ENCODE data around the gene ENGASE. TPM values are rescaled to one million over a fixed set of nuclear protein-coding genes. Genes with fewer than 3 reads are reported as not detected.

Gene ENGASE
- total RNA-seq, 1 donor from 2014 or later = 19.8 TPM

DNA sequence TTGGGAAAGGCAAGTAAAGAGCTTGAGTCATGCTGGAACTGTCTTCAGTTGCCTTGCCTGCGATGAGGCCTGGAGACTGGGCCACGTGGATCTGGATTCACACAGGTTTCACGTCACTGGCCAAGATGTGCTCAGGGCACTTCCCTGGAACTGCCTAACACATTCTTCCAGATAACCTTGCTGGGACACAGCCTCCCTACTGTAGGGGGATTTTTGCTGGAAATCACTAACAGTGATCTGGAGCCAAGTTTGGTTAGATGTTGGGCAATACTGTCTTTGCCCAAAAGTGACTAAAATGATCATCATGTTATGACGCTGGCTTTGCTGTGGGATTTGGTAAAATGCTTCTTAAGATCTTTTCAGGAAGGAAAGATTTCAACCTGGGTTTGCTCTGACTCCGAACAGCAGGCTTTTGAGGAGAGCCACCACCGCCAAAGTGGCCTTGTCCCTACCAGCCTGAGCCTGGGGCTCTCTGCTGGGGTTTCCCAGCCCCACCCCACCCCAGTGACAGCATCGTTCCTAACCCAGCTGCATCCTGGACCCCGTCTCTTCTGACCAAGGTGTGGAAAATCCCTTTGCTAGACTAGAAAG is 36.0 kb upstream of the ENGASE start:
- DNase-seq (ENCODE audit: extremely low read depth, low read depth, low spot score) = no peak

DNA sequence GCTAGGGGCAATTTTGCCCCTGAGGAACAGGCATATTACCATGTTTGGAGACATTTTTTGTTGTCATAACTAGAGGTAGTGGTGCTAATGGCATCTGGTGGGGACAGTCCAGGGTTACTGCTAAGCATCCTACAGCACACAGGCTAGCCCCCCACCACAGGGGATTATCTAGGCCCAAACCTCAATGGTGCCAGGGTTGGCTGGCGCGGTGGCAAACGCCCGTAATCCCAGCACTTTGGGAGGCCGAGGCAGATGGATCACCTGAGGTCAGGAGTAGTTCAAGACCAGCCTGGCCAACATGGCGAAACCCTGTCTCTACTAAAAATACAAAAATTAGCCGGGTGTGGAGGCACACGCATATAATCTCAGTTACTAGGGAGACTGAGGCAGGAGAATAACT is 35.5 kb upstream of the ENGASE start:
- no peak for DNase-seq (ENCODE audit: extremely low read depth, low read depth, low spot score)

GRCh38 chr17:79039886-79040285 is 34.7 kb upstream of the ENGASE start:
- DNase-seq (ENCODE audit: extremely low read depth, low read depth, low spot score) = no peak

DNA sequence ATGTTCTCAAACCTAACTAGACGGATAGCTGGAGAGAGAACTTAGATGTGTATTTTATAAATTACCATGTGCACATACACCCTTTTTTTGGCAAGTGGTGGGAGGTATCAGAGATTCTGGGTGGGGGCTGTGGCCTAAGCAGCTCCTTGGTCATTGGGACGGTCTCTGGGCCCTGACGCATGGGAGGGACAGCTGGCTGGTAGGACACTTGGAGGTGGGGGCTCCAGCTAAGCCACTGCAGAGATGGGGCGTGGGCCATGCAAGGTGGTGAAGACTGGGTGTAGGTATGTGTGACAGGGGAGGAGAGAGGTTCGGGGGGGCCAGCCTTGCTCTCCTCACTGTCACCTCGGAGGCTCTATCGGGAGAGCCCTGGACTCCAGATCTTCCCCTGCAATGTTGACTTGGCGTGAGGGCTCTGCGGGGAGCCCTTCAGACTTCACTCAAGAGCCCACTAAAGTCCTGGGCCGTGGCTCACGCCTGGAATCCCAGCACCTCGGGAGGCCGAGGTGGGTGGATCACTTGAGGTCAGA is 33.5 kb upstream of the ENGASE start:
- no peak for DNase-seq (ENCODE audit: extremely low read depth, low read depth, low spot score)

GRCh38 chr17:79041723-79042420 is 32.8 kb upstream of the ENGASE start:
- no peak for DNase-seq (ENCODE audit: extremely low read depth, low read depth, low spot score)

GRCh38 chr17:79042421-79043190 is 32.0 kb upstream of the ENGASE start:
- no peak for DNase-seq (ENCODE audit: extremely low read depth, low read depth, low spot score)

DNA sequence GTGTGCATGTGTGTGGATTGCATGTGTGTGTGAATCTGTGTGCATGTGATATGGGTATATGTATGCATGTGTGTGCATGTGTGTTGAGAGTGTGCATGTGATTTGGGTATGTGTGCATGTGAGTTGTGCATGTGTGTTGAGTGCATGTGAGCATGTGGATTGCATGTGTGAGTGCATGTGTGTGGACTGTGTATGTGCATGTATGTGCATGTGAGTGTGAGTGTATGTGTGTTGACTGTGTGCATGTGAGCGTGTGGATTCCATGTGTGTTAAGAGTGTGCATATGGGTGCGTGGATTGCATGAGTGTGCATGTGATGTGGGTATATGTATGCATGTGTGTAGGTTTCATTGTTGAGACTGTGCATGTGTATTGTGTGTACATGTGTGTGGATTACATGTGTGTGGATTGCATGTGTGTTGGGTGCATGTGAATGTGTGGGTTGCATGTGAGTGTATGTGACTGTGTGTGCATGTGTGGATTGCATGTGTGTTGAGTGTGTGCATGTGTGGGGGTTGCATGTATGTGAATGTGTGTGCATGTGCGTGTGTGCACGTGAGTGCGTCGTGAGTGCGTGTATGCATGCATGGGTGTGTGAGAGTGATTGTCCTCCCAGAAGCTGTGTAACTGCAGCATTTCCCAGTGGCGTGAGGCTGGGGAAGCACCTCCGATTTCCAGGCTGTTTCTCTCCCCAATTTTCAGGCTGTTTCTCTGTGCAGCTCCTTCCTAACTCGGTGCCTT is 31.3 kb upstream of the ENGASE start:
- DNase-seq (ENCODE audit: extremely low read depth, low read depth, low spot score) = no peak

GRCh38 chr17:79043931-79044320 is 30.7 kb upstream of the ENGASE start:
- DNase-seq (ENCODE audit: extremely low read depth, low read depth, low spot score) = no peak

GRCh38 chr17:79044462-79044861 is 30.2 kb upstream of the ENGASE start:
- DNase-seq (ENCODE audit: extremely low read depth, low read depth, low spot score) = no peak

GRCh38 chr17:79045001-79045729 is 29.5 kb upstream of the ENGASE start:
- no peak for DNase-seq (ENCODE audit: extremely low read depth, low read depth, low spot score)

DNA sequence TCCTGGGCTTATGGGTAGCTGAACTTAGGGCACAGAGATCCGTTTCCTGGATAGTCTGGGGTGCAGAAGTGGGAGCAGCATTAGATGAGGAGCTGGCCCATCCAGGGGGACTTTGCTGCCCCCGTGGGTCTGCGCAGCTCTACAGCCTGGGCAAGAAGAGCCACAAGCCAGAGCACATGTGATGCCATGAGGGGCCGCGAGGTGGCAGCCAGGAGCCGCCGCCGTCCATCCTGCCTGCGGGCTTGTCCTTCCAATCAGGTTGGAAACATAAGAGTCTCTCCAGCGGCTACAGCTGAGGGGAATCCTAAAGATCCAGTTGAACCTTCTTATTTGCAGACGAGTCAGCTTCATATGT is 28.8 kb upstream of the ENGASE start:
- DNase-seq (ENCODE audit: extremely low read depth, low read depth, low spot score) = no peak

GRCh38 chr17:79046197-79046915 is 28.3 kb upstream of the ENGASE start:
- no peak for DNase-seq (ENCODE audit: extremely low read depth, low read depth, low spot score)

GRCh38 chr17:79046916-79047280 is 27.7 kb upstream of the ENGASE start:
- no peak for DNase-seq (ENCODE audit: extremely low read depth, low read depth, low spot score)

GRCh38 chr17:79047291-79047920 is 27.2 kb upstream of the ENGASE start:
- no peak for DNase-seq (ENCODE audit: extremely low read depth, low read depth, low spot score)

DNA sequence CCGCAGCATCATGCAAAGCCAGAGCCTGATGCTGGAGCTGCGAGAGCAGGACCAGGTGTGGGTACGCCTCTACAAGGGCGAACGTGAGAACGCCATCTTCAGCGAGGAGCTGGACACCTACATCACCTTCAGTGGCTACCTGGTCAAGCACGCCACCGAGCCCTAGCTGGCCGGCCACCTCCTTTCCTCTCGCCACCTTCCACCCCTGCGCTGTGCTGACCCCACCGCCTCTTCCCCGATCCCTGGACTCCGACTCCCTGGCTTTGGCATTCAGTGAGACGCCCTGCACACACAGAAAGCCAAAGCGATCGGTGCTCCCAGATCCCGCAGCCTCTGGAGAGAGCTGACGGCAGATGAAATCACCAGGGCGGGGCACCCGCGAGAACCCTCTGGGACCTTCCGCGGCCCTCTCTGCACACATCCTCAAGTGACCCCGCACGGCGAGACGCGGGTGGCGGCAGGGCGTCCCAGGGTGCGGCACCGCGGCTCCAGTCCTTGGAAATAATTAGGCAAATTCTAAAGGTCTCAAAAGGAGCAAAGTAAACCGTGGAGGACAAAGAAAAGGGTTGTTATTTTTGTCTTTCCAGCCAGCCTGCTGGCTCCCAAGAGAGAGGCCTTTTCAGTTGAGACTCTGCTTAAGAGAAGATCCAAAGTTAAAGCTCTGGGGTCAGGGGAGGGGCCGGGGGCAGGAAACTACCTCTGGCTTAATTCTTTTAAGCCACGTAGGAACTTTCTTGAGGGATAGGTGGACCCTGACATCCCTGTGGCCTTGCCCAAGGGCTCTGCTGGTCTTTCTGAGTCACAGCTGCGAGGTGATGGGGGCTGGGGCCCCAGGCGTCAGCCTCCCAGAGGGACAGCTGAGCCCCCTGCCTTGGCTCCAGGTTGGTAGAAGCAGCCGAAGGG is 26.4 kb upstream of the ENGASE start:
- DNase-seq (ENCODE audit: extremely low read depth, low read depth, low spot score) = no peak

- DNase-seq (ENCODE audit: extremely low read depth, low read depth, low spot score) = no peak
Measured at GRCh38 chr17:79048826-79049755, 25.5 kb upstream of the ENGASE start.

DNA sequence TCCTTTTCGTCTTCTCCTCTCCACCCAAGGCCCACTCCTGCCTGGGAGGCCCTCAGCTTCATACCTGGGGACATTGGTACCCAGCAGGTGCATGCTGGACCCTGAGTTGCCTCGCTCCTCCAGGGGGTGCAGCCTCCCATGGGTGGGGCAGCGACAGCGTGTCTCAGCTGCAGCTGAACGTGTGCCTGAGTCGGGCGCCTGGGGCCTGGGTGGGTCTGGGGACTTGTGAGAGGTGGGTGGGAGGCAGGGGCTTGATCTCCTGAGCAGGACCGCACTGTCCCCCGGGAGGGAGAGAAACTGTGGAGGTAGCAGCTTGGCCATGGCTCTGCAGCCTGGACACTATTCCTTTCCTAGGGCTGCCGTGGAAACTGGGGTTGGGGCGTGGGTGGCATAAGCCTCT is 24.8 kb upstream of the ENGASE start:
- DNase-seq (ENCODE audit: extremely low read depth, low read depth, low spot score) = no peak

Measured in glomerular endothelial cell (primary cell).